HG03103 (cell line): ENCODE measurements around the gene PCDHB7.
"Not testable (repeated sequence)": the region's sequence is repeated elsewhere in the genome, so short reads cannot be mapped to it uniquely, and the experiment has no call there.

Experiments used
- ATAC-seq: cut with Tn5 transposase; IDR thresholded peaks from one replicate; pipeline ENCODE4 v1.9.1; 2021; ENCODE audit warnings: low read depth; ENCODE audit not compliant: unreplicated experiment

Gene PCDHB7

GRCh38 chr5:141179876-141180275 is 7.4 kb downstream of the PCDHB7 start:
- ATAC-seq: not testable (repeated sequence)

GRCh38 chr5:141180313-141180712 is 7.9 kb downstream of the PCDHB7 start:
- ATAC-seq: no peak

GRCh38 chr5:141182248-141182647 is 9.8 kb downstream of the PCDHB7 start, which contains the start of gene PCDHB16:
Gene PCDHB16, plus strand, starts transcription at chr5:141182387. Its CDS starts 173 bp downstream, at chr5:141182560.
- no peak for ATAC-seq

- ATAC-seq: not testable (repeated sequence)
Measured at GRCh38 chr5:141184117-141184855, 11.8 kb downstream of the PCDHB7 start.

GRCh38 chr5:141186897-141187512 is 14.6 kb downstream of the PCDHB7 start, which contains the start of gene PCDHB9:
Gene PCDHB9, plus strand, starts transcription at chr5:141187161. Its CDS starts 158 bp downstream, at chr5:141187319.
- no peak for ATAC-seq

- ATAC-seq: not testable (repeated sequence)
Measured at GRCh38 chr5:141188682-141189081, 16.2 kb downstream of the PCDHB7 start.

- ATAC-seq: not testable (repeated sequence)
Measured at GRCh38 chr5:141189131-141189530, 16.7 kb downstream of the PCDHB7 start.

GRCh38 chr5:141192110-141192725 is 19.8 kb downstream of the PCDHB7 start, which contains the start of gene PCDHB10:
Gene PCDHB10, plus strand, starts transcription at chr5:141192353. Its CDS starts 200 bp downstream, at chr5:141192553.
- ATAC-seq: no peak

GRCh38 chr5:141194332-141194731 is 21.9 kb downstream of the PCDHB7 start:
- not testable (repeated sequence) for ATAC-seq

GRCh38 chr5:141196363-141196762 is 23.9 kb downstream of the PCDHB7 start:
- ATAC-seq: no peak

GRCh38 chr5:141199359-141200235 is 27.2 kb downstream of the PCDHB7 start, which contains the start of gene PCDHB11:
Gene PCDHB11, plus strand, starts transcription at chr5:141199627. Its CDS starts 148 bp downstream, at chr5:141199775.
- no peak for ATAC-seq

- not testable (repeated sequence) for ATAC-seq
Measured at GRCh38 chr5:141201126-141201525, 28.7 kb downstream of the PCDHB7 start.

- ATAC-seq: not testable (repeated sequence)
Measured at GRCh38 chr5:141201646-141202045, 29.2 kb downstream of the PCDHB7 start.

- no peak for ATAC-seq
Measured at GRCh38 chr5:141208478-141208877, 36.0 kb downstream of the PCDHB7 start, which contains the start of gene PCDHB12. Gene PCDHB12, plus strand, starts transcription at chr5:141208719. Its CDS starts 189 bp downstream, at chr5:141208908.

- ATAC-seq: not testable (repeated sequence)
Measured at GRCh38 chr5:141210281-141210680, 37.8 kb downstream of the PCDHB7 start.

- ATAC-seq: not testable (repeated sequence)
Measured at GRCh38 chr5:141210849-141211248, 38.4 kb downstream of the PCDHB7 start.

- not testable (repeated sequence) for ATAC-seq
Measured at GRCh38 chr5:141213656-141214339, 41.4 kb downstream of the PCDHB7 start, which contains the start of gene PCDHB13. Gene PCDHB13, plus strand, starts transcription at chr5:141213919. Its CDS starts 205 bp downstream, at chr5:141214124.

- ATAC-seq: not testable (repeated sequence)
Measured at GRCh38 chr5:141214583-141214982, 42.1 kb downstream of the PCDHB7 start.

- ATAC-seq: not testable (repeated sequence)
Measured at GRCh38 chr5:141215504-141215903, 43.1 kb downstream of the PCDHB7 start.
